ENCODE data around the gene AZGP1.
"Not testable (repeated sequence)": the region's sequence is repeated elsewhere in the genome, so short reads cannot be mapped to it uniquely, and the experiment has no call there.

AZGP1 gene

DNA sequence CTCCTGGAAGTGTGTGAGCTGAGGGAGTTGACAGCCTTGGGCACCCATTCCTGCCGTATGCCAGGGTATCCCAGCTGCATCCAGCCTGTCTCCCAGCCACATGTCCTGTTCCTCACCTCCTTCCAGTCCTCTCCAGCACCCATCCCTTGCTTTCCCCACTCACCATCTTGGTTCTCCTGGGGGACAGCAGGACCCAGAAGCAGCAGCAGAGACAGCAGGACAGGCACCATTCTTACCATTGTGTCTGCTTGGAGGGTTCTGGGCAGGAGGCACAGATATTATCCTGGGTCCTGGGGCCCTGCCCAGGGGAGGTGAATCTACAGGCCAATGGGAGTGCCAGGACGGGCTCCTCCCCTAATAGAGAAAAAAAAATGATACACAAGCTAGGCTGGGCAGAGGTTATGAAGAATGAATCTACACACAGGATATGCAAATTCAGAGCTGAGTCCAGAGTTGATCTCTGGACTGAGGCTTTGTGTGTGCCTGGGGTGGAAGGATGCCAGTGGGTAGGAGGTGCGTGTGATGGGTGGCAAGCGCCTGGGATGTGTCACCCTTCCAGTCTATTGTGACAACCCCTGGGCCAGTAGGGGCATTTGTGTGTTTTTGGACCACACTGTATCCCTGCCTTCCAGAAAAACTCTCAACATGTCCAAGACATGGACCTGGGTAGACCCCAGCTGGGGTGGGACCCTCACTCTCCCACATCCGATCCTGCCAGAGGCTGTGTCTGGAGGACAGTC lies at the start of gene AZGP1:
TSS of gene AZGP1 (minus strand) at position 250 of the 740 bp plus-strand sequence. CDS start at position 239, 11 bp downstream.
- no peak for DNase-seq

- DNase-seq, result no peak
Observed at GRCh38 chr7:100024020-100024619, 48.3 kb upstream of the AZGP1 start.

DNA sequence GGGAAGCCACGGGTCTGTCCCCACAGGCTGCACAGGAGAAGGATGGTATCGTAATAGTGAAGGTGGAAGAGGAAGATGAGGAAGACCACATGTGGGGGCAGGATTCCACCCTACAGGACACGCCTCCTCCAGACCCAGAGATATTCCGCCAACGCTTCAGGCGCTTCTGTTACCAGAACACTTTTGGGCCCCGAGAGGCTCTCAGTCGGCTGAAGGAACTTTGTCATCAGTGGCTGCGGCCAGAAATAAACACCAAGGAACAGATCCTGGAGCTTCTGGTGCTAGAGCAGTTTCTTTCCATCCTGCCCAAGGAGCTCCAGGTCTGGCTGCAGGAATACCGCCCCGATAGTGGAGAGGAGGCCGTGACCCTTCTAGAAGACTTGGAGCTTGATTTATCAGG lies 47.7 kb upstream of the AZGP1 start:
- no peak for DNase-seq

DNA sequence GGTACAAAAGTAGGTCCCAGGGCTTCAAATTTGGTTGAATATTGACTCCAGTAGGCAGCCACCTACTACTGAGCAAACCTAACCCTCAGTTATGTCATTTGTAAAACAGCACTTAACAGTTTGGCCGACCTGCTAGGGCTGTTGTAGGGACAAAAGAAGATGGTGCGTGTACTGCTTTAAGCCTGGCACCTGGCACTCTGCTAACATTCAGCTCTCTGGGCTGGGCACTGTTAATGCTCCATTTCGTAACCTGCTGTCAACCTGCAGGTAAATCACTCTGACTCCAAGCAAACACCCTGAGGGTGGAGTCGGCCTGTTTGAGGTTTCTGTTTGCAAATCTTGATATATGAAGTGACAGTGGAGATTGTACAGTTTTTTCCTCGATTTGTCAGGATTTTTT lies 46.8 kb upstream of the AZGP1 start:
- no peak for DNase-seq

GRCh38 chr7:100021297-100021696 lies 45.5 kb upstream of the AZGP1 start:
- DNase-seq, result no peak

DNA sequence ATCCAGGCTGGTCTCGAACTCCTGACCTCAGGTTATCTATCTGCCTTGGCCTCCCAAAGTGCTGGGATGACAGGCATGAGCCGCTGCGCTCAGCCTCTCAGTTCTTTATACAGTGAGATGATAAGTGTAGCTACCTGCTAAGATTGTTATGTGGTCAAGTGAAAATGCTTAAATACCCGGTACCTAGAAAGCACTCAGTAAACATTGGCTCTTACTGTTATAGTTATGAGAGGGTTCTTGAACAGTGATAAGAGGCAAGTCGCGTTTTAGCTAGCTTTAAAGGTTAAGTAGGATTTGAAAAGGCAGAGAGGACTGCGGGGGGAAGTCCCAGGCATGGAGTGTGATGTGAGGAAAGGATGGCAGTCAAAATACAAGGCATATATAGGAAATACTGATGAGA lies 44.1 kb upstream of the AZGP1 start:
- no peak for DNase-seq

DNA sequence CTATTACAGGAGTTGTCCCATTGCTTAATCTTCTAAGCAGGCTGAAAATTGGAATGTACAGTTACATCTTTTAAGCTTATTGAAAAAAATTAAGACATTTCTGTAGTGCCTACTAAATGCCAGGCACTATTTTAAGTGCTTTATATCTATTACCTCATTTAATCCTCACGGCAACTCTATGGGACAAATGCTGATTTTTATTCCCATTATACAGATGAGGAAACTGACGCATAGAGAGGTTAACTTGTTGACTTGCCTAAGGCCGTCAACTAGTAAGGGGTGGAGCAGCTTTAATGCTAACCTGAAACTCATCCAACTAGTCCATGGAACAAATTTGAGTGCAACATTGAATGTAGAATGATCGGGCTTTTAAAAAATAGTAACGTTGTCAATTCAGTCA lies 42.0 kb upstream of the AZGP1 start:
- no peak for DNase-seq

- DNase-seq, result no peak
Observed at GRCh38 chr7:100017300-100017699, 41.5 kb upstream of the AZGP1 start.

DNA sequence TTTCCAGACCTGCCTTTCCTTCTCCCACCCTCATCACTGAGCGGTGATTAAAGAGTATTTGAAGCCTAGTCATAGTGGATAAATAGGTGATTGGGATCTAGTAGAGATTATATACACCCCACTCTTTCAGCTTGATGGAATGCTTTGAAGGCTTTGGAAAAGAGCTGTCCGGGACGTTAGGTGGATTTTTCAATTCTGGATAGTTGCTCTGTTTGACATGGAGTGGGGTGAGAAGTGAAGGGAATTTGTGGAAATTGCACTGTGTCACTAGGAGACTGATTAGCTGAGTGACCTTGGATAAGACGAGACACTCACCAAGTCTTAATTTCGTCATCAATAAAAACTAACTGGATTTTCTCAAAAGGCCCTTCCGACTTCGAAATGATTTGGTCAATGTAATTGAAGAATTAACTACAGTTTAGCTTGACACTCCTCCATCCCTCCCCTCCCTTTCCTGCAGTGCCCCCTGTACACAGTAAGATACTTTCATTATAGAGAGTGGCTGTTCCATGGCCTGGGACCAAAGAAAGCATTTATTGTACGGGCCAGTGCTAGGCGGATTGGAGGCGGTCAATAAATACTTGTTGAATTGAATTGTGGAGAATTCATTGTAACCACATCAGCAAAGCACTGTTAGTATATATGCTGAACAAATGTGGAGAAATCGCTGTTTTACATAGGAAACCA lies 40.5 kb upstream of the AZGP1 start:
- no peak for DNase-seq

DNA sequence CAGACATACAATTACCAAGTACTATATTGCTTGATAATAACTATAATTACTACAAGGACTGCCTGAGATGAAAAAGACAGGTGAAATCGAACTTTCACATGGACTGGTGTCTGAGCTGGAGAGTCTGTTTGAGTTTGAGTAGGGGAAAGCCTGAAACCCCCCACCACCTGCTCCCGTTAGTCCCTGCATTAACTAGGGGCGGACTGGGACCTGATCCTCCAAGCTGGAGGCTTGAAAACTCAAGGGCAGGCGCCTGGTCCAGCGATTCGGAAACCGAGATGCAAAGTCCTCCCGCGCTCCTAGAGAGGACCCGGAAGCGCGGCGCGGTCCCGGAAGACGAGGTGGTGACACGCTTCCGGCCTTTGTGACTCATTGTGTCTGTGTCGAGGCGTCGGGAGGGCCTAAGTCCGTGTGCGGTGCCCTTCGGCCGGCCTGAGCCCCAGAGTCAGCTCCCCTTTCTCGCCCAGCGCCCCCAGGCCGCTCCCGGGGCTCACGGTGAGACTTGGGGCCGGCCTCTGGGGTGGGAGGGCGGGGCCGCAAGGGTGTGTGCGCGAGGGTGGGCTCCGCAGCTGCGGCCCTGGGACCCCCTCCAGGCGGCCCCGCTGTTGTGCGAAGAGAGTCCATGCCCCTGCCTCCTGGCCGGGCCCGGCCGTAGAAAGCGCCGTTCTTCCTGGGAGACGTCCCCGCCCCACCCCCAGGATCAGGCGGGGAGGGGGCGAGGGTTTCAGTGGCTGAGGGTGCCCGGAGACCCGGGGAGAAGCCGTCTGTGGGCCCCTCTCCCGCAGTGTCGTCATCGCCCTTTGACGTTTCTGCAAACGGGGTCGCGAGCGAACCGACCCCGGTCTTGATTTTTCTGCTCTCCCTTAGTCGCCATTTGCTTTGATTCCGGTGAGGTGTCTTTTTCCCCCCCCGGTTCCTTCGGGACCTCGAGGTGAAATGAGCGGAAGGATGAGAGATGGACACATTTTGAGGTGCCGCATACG lies 39.7 kb upstream of the AZGP1 start, which contains the start of gene ZKSCAN1:
TSS of gene ZKSCAN1 (plus strand) at position 365 of the 983 bp plus-strand sequence. CDS start 7,911 bp downstream, outside the sequence.
- DNase-seq, result peak; percentile 92

DNA sequence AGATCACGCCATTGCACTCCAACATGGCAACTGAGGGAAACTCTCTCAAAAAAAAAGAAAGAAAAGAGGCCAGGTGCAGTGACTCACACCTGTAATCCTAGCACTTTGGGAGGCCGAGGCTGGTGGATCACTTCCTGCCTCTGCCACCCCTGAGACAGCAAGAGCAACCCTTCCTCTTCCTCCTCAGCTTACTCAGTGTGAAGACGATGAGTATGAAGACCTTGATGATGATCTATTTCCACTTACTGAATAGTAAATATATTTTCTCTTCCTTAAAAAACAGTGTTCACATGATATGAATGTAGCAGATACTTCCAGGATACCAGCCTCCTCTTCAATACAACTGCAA lies 37.5 kb upstream of the AZGP1 start:
- no peak for DNase-seq

- not testable (repeated sequence) for DNase-seq
Observed at GRCh38 chr7:100012385-100013327, 36.8 kb upstream of the AZGP1 start.

- no peak for DNase-seq
Observed at GRCh38 chr7:100011516-100011915, 35.7 kb upstream of the AZGP1 start.

GRCh38 chr7:100010901-100011300 lies 35.1 kb upstream of the AZGP1 start:
- no peak for DNase-seq

DNA sequence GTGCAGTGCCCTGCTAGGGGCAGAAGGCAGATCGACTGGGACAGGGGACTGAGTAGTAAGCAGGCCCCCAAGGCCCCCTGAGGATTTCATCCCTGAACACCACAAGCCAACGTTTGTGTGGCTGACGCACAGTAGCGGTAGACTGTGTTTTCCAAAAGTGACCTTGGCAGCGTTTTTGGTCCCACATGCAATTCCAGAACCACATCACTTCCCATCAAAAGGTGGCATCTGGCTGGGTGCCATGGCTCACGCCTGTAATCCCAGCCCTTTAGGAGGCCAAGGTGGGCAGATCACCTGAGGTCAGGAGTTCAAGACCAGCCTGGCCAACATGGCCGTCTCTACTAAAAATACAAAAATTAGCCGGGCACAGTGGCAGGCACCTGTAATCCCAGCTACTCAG lies 34.1 kb upstream of the AZGP1 start:
- not testable (repeated sequence) for DNase-seq

- DNase-seq, result no peak
Observed at GRCh38 chr7:100008525-100008924, 32.7 kb upstream of the AZGP1 start.

- no peak for DNase-seq
Observed at GRCh38 chr7:100007887-100008286, 32.1 kb upstream of the AZGP1 start.

DNA sequence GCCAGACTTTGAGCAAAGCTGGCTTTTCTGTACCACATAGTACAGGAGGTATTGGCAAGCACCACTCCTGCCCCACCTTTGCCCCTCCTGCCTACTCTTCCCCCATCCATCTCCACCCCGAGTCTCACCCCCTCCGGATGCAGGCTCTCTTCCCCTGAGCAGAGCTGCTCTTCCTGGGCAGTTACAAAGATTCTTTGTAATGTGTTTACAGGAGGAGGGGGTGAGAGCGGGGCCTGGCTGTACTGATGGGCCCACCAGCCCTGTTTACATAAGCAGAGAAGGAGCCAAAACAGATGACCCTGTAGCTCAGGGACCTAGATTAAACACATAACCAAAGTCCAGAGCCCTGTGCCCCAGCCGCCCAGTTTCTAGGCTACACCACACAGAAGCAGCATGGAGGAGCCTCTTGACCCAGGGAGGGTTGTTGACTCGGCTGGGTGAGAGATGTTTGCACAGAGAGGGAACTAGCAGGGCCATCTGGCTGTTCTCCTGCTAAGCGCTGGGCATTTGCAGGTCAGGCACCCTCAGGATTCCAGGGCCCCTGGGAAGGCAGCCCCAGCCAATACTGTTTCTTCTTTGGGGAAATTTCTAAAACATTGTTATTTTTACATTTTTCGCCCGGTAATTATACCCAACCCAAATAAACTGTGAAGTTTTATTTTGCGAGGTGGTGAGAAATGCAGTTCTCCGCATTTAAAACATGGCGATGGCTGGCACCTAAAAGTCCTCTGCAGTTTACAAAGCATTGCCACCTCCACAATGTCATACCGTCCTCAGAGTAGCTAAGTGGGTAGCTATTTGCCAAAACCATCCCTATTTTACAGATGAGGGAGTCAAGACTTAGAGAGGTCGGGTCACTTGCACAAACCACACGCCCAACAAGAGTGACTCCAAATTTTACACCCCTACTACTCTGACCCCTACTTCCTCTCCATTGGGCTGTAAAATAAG lies 28.2 kb upstream of the AZGP1 start:
- DNase-seq, result no peak

DNA sequence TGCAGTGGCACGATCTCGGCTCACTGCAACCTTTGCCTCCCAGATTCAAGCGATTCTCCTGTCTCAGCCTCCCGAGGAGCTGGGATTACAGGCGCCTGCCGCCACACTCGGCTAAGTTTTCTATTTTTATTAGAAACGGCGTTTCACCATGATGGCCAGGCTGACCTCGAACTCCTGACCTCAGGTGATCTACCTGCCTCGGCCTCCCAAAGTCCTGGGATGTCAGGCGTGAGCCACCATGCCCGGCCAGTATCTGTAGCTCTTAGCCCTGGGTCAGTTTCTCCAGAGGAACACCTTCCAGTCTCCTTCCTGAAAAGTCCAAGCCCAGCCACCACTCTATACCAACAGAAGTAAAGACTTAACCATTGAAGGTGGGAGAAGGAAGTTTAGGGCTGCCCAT lies 24.4 kb upstream of the AZGP1 start:
- no peak for DNase-seq

DNA sequence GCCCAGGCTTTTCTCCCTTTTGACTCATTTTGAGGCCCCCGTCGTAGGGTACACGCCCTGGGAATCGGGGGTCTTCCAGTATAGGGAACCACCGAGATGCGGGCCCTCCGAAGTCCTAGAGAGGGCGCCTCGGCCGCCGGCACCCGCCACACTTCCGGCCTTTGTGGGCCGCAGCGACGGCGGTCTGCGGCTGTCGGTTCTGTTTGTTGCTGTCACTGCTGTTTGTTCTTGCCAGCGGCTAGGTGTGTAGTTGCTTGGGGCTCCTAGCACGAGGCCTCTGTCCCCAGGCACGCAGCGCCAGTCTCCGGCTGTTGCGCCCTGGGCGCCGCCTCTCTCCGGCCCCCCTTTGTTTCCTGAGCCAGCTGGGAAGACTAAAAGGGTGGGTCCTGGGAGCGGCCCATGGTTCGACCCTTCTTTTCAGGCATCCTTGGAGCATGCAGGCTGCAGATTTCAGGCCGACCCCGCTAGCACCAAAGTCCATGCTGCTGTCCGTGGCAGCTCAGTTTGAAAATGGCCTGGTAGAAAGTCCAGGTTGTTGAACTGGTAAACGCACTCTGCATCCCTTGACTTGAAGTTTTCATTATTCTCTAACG lies 21.8 kb upstream of the AZGP1 start:
- DNase-seq, result peak; percentile 71
